Measurements from ENCODE around the gene PCAT7. TPM values are rescaled to one million over a fixed set of nuclear protein-coding genes. Genes with fewer than 3 reads are reported as not detected.
"Not testable (repeated sequence)": the region's sequence is repeated elsewhere in the genome, so short reads cannot be mapped to it uniquely, and the experiment has no call there.

The PCAT7 gene
- total RNA-seq = under 1 TPM in 1 of 4 donors, not detected in 3; 0.09 TPM
- polyA plus RNA-seq = 0.05 TPM
- long read RNA-seq, donor 1 = 0 reads
- long read RNA-seq, donor 2 = 0 reads
- long read RNA-seq, donor 3, partial matches to known transcripts = 0 of 1 reads
- long read RNA-seq, donor 3, other reads (novel, unspliced or antisense) = 1 of 1 reads
- long read RNA-seq, donor 4 = 0 reads

- intact Hi-C loops (cut with DNase I) = no loop called here
- Histone ChIP-seq H3K27me3 (ENCODE audit: control insufficient read depth, insufficient read depth) (no peaks in the 10 kb centered on the region), H3K27ac (ENCODE audit: low read length) (no peak within 1 kb of the TSS), H3K4me3 (ENCODE audit: low read length) (no peak within 1 kb of the TSS), H3K4me1 (ENCODE audit: control insufficient read depth, insufficient read depth, low read length) (no peaks in the 10 kb centered on the region), H3K9me3 (ENCODE audit: control insufficient read depth, low read length) (no peaks in the 10 kb centered on the region)
- ATAC-seq = peak; percentile 67 to 85
- 86% methylated on average over 40 of the region's 40 CpGs for WGBS
- peak in 2 of 3 donors; percentile 60 to 72 for DNase-seq
Observed at GRCh38 chr9:94554439-94555331, at the start of gene PCAT7. TSS of gene PCAT7 (plus strand) at chr9:94555083.

GRCh38 chr9:94506370-94506769 lies 48.5 kb upstream of the PCAT7 start:
- DNase-seq; H3K9me3 ChIP-seq (ENCODE audit: control insufficient read depth, low read length); H3K4me1 ChIP-seq (ENCODE audit: control insufficient read depth, insufficient read depth, low read length); H3K27ac ChIP-seq (ENCODE audit: low read length); H3K4me3 ChIP-seq (ENCODE audit: low read length); H3K27me3 ChIP-seq (ENCODE audit: control insufficient read depth, insufficient read depth); intact Hi-C loops (cut with DNase I); ATAC-seq: not testable (repeated sequence)
- WGBS = 93% methylated on average over 4 of the region's 4 CpGs

GRCh38 chr9:94507531-94508258 lies 47.2 kb upstream of the PCAT7 start:
- H3K4me1 ChIP-seq (ENCODE audit: control insufficient read depth, insufficient read depth, low read length) = no peaks in the 10 kb centered on the region
- ATAC-seq (no peak), DNase-seq (no peak)
- intact Hi-C loops (cut with DNase I) = no loop called here
- H3K9me3 ChIP-seq (ENCODE audit: control insufficient read depth, low read length) = no peaks in the 10 kb centered on the region
- WGBS = 86% methylated on average over 7 of the region's 7 CpGs
- no peaks in the 10 kb centered on the region for H3K27me3 ChIP-seq (ENCODE audit: control insufficient read depth, insufficient read depth)
- H3K4me3 ChIP-seq (ENCODE audit: low read length) = no peak overlapping the region
- H3K27ac ChIP-seq (ENCODE audit: low read length) = no peak overlapping the region

GRCh38 chr9:94511134-94511954 lies 43.5 kb upstream of the PCAT7 start:
- WGBS = 59% methylated on average over 6 of the region's 6 CpGs
- Histone ChIP-seq H3K27me3 (ENCODE audit: control insufficient read depth, insufficient read depth) (no peaks in the 10 kb centered on the region), H3K4me3 (ENCODE audit: low read length) (no peak overlapping the region), H3K27ac (ENCODE audit: low read length) (no peak overlapping the region), H3K4me1 (ENCODE audit: control insufficient read depth, insufficient read depth, low read length) (no peaks in the 10 kb centered on the region), H3K9me3 (ENCODE audit: control insufficient read depth, low read length) (no peaks in the 10 kb centered on the region)
- DNase-seq (no peak), ATAC-seq (no peak)
- intact Hi-C loops (cut with DNase I) = no loop called here

- 70% methylated on average over 2 of the region's 2 CpGs for WGBS
Observed at GRCh38 chr9:94511955-94512265, 43.0 kb upstream of the PCAT7 start.

GRCh38 chr9:94514722-94515121 lies 40.2 kb upstream of the PCAT7 start:
- Histone ChIP-seq H3K4me3 (ENCODE audit: low read length) (no peak overlapping the region), H3K27ac (ENCODE audit: low read length) (no peak overlapping the region), H3K4me1 (ENCODE audit: control insufficient read depth, insufficient read depth, low read length) (no peaks in the 10 kb centered on the region), H3K27me3 (ENCODE audit: control insufficient read depth, insufficient read depth) (no peaks in the 10 kb centered on the region), H3K9me3 (ENCODE audit: control insufficient read depth, low read length) (no peaks in the 10 kb centered on the region)
- WGBS = 88% methylated on average over 3 of the region's 3 CpGs
- DNase-seq (no peak), ATAC-seq (no peak)
- intact Hi-C loops (cut with DNase I) = no loop called here

More at GRCh38 chr9:94511955-94512265, 43.0 kb upstream of the PCAT7 start:
- DNase-seq (no peak), ATAC-seq (no peak)
- no peaks in the 10 kb centered on the region for H3K4me1 ChIP-seq (ENCODE audit: control insufficient read depth, insufficient read depth, low read length)
- intact Hi-C loops (cut with DNase I) = no loop called here
- no peak overlapping the region for H3K4me3 ChIP-seq (ENCODE audit: low read length)
- H3K27ac ChIP-seq (ENCODE audit: low read length) = no peak overlapping the region
- no peaks in the 10 kb centered on the region for H3K27me3 ChIP-seq (ENCODE audit: control insufficient read depth, insufficient read depth)
- H3K9me3 ChIP-seq (ENCODE audit: control insufficient read depth, low read length) = no peaks in the 10 kb centered on the region

GRCh38 chr9:94517254-94517653 lies 37.6 kb upstream of the PCAT7 start:
- no peak overlapping the region for H3K4me3 ChIP-seq (ENCODE audit: low read length)
- ATAC-seq (no peak), DNase-seq (no peak)
- H3K27me3 ChIP-seq (ENCODE audit: control insufficient read depth, insufficient read depth) = no peaks in the 10 kb centered on the region
- H3K27ac ChIP-seq (ENCODE audit: low read length) = no peak overlapping the region
- intact Hi-C loops (cut with DNase I) = no loop called here
- H3K9me3 ChIP-seq (ENCODE audit: control insufficient read depth, low read length) = no peaks in the 10 kb centered on the region
- no peaks in the 10 kb centered on the region for H3K4me1 ChIP-seq (ENCODE audit: control insufficient read depth, insufficient read depth, low read length)
- WGBS = 89% methylated on average over 4 of the region's 4 CpGs

- Histone ChIP-seq H3K4me1 (ENCODE audit: control insufficient read depth, insufficient read depth, low read length) (no peaks in the 10 kb centered on the region), H3K9me3 (ENCODE audit: control insufficient read depth, low read length) (no peaks in the 10 kb centered on the region), H3K27ac (ENCODE audit: low read length) (no peak overlapping the region), H3K4me3 (ENCODE audit: low read length) (no peak overlapping the region), H3K27me3 (ENCODE audit: control insufficient read depth, insufficient read depth) (no peaks in the 10 kb centered on the region)
- WGBS = 91% methylated on average over 7 of the region's 7 CpGs
- ATAC-seq (no peak), DNase-seq (no peak)
- intact Hi-C loops (cut with DNase I) = no loop called here
Observed at GRCh38 chr9:94525396-94526035, 29.4 kb upstream of the PCAT7 start.

GRCh38 chr9:94526271-94526670 lies 28.6 kb upstream of the PCAT7 start:
- DNase-seq = no peak
- Histone ChIP-seq H3K27ac (ENCODE audit: low read length) (no peak overlapping the region), H3K9me3 (ENCODE audit: control insufficient read depth, low read length) (no peaks in the 10 kb centered on the region), H3K4me3 (ENCODE audit: low read length) (no peak overlapping the region), H3K27me3 (ENCODE audit: control insufficient read depth, insufficient read depth) (no peaks in the 10 kb centered on the region), H3K4me1 (ENCODE audit: control insufficient read depth, insufficient read depth, low read length) (no peaks in the 10 kb centered on the region)
- intact Hi-C loops (cut with DNase I) = no loop called here
- 99% methylated on average over 1 of the region's 1 CpG for whole genome bisulfite sequencing
- no peak for ATAC-seq

- whole genome bisulfite sequencing = 59% methylated on average over 1 of the region's 1 CpG
- no peak overlapping the region for H3K27ac ChIP-seq (ENCODE audit: low read length)
- no peaks in the 10 kb centered on the region for H3K4me1 ChIP-seq (ENCODE audit: control insufficient read depth, insufficient read depth, low read length)
- H3K9me3 ChIP-seq (ENCODE audit: control insufficient read depth, low read length) = no peaks in the 10 kb centered on the region
- intact Hi-C loops (cut with DNase I) = no loop called here
- no peak for DNase-seq
- no peaks in the 10 kb centered on the region for H3K27me3 ChIP-seq (ENCODE audit: control insufficient read depth, insufficient read depth)
- H3K4me3 ChIP-seq (ENCODE audit: low read length) = no peak overlapping the region
- ATAC-seq = no peak
Observed at GRCh38 chr9:94526951-94527350, 27.9 kb upstream of the PCAT7 start.

Data from right cardiac atrium (tissue), 5 donors.